GM23338 (cell line): ENCODE results near the gene FUT4. TPM values are rescaled to one million over a fixed set of nuclear protein-coding genes. Genes with fewer than 3 reads are reported as not detected.

ENCODE experiments used
- ATAC-seq: fragments of 200-7000 bp; cut with Tn5 transposase; 3 replicates; pipeline ENCODE4 v1.9.1; 2020
- DNase-seq: peaks from one replicate; pipeline ENCODE4 v3.0.0-alpha.2; 2015; ENCODE audit warnings: low spot score
- H2AFZ ChIP-seq: fragments of 200-600 bp; sonication (generic); 2 replicates; pipeline ENCODE4 v1.8.0; 2016; ENCODE audit warnings: antibody characterized with exemption, mild to moderate bottlenecking, moderate library complexity
- H3F3A ChIP-seq: fragments of 200-600 bp; sonication (generic); replicated peaks from 2 replicates; pipeline ENCODE4 v1.8.0; 2017; ENCODE audit warnings: antibody characterized with exemption, mixed run types, low read depth
- H3K27ac ChIP-seq: fragments of 200-600 bp; sonication (generic); 2 replicates; pipeline ENCODE4 v1.6.1; 2016; ENCODE audit warnings: low read depth
- H3K27me3 ChIP-seq: fragments of 200-600 bp; sonication (generic); 2 replicates; pipeline ENCODE4 v1.8.0; 2016; ENCODE audit warnings: mild to moderate bottlenecking, mixed run types, moderate library complexity; ENCODE audit not compliant: insufficient read depth
- H3K36me3 ChIP-seq: fragments of 200-600 bp; sonication (generic); 2 replicates; pipeline ENCODE4 v1.8.0; 2016; ENCODE audit warnings: mild to moderate bottlenecking; ENCODE audit not compliant: insufficient read depth
- H3K4me1 ChIP-seq: fragments of 200-600 bp; sonication (generic); 2 replicates; pipeline ENCODE4 v1.8.0; 2016; ENCODE audit warnings: mild to moderate bottlenecking, moderate library complexity; ENCODE audit not compliant: insufficient read depth
- H3K4me2 ChIP-seq: fragments of 200-600 bp; sonication (generic); 2 replicates; pipeline ENCODE4 v1.7.1; 2017; ENCODE audit warnings: mixed run types
- H3K4me3 ChIP-seq: fragments of 200-600 bp; sonication (generic); 2 replicates; pipeline ENCODE4 v1.6.1; 2016; ENCODE audit warnings: mixed run types
- H3K79me2 ChIP-seq: fragments of 200-600 bp; sonication (generic); replicated peaks from 2 replicates; pipeline ENCODE4 v1.8.0; 2017; ENCODE audit warnings: mild to moderate bottlenecking; ENCODE audit not compliant: insufficient read depth
- H3K9me2 ChIP-seq: fragments of 200-600 bp; sonication (generic); 2 replicates; pipeline ENCODE4 v1.8.0; 2017; ENCODE audit not compliant: insufficient read depth
- H4K20me1 ChIP-seq: fragments of 200-600 bp; sonication (generic); replicated peaks from 2 replicates; pipeline ENCODE4 v1.8.0; 2017; ENCODE audit warnings: mild to moderate bottlenecking; ENCODE audit not compliant: insufficient read depth
- H3K27ac Mint-ChIP-seq: 2 replicates; pipeline ENCODE4 v1.8.0; 2020; ENCODE audit warnings: inconsistent platforms, mild to moderate bottlenecking, moderate library complexity, mixed read lengths
- H3K27me3 Mint-ChIP-seq: 3 replicates; pipeline ENCODE4 v1.8.0; 2022; ENCODE audit warnings: low read depth, mild to moderate bottlenecking, moderate library complexity, mixed read lengths, inconsistent platforms; ENCODE audit not compliant: insufficient read depth, poor library complexity
- H3K36me3 Mint-ChIP-seq: 3 replicates; pipeline ENCODE4 v1.8.0; 2021; ENCODE audit warnings: low read depth, mild to moderate bottlenecking, inconsistent platforms, moderate library complexity, mixed read lengths
- H3K4me1 Mint-ChIP-seq: 3 replicates; pipeline ENCODE4 v1.8.0; 2020; ENCODE audit warnings: mild to moderate bottlenecking, inconsistent platforms, mixed read lengths
- H3K4me3 Mint-ChIP-seq: 3 replicates; pipeline ENCODE4 v1.8.0; 2021; ENCODE audit warnings: moderate library complexity, mild to moderate bottlenecking, inconsistent platforms, mixed read lengths
- H3K9me3 Mint-ChIP-seq: 3 replicates; pipeline ENCODE4 v1.8.0; 2020; ENCODE audit warnings: moderate library complexity, mild to moderate bottlenecking, inconsistent platforms, mixed read lengths
- CREB1 ChIP-seq: fragments of 250-450 bp; sonication (Bioruptor Pico); IDR thresholded peaks from 2 replicates; pipeline ENCODE4 v1.5.0; 2020; ENCODE audit warnings: low read depth, mild to moderate bottlenecking, moderate library complexity
- CTCF ChIP-seq, 2 experiments: fragments of 200-600 bp in 1 of 2; sonication (generic) in 1 of 2; conservative IDR thresholded peaks; 2 replicates each; pipeline versions ENCODE4 v1.5.1 to v1.6.1; 2016 to 2017; ENCODE audit warnings: antibody characterized with exemption in 2 of 2, low read depth in 2 of 2, mild to moderate bottlenecking in 2 of 2, moderate library complexity in 1 of 2
- ETS1 ChIP-seq: IDR thresholded peaks from 2 replicates; pipeline ENCODE4 v1.6.1; 2016; ENCODE audit warnings: antibody characterized with exemption
- EZH2 ChIP-seq: fragments of 200-600 bp; sonication (generic); IDR thresholded peaks from one replicate; pipeline ENCODE4 v1.8.0; 2017; ENCODE audit warnings: antibody characterized with exemption, mild to moderate bottlenecking, low read depth; ENCODE audit not compliant: unreplicated experiment
- EZH2phosphoT487 ChIP-seq: fragments of 200-600 bp; sonication (generic); IDR thresholded peaks from one replicate; pipeline ENCODE4 v1.8.1; 2018; ENCODE audit warnings: antibody characterized with exemption; ENCODE audit not compliant: unreplicated experiment
- JUNB ChIP-seq: IDR thresholded peaks from one replicate; pipeline ENCODE4 v1.6.1; 2016; ENCODE audit warnings: antibody characterized with exemption; ENCODE audit not compliant: unreplicated experiment
- NANOG ChIP-seq: IDR thresholded peaks from 2 replicates; pipeline ENCODE4 v1.6.1; 2016; ENCODE audit warnings: antibody characterized with exemption, borderline replicate concordance
- POLR2AphosphoS5 ChIP-seq: IDR thresholded peaks from 2 replicates; pipeline ENCODE4 v1.6.1; 2016; ENCODE audit warnings: antibody characterized with exemption, low read depth
- STAT1 ChIP-seq: IDR thresholded peaks from one replicate; pipeline ENCODE4 v1.6.1; 2016; ENCODE audit warnings: antibody characterized with exemption; ENCODE audit not compliant: unreplicated experiment
- ZNF114 ChIP-seq: fragments of 250-450 bp; sonication (Bioruptor Pico); IDR thresholded peaks from 2 replicates; pipeline ENCODE4 v1.5.0; 2020; ENCODE audit warnings: mild to moderate bottlenecking, moderate library complexity
- ZNF331 ChIP-seq: fragments of 250-450 bp; sonication (Bioruptor Pico); IDR thresholded peaks from 2 replicates; pipeline ENCODE4 v1.5.0; 2020; ENCODE audit warnings: low read depth, mild to moderate bottlenecking, moderate library complexity
- polyA plus RNA-seq: library from polyadenylated mRNA; unstranded; fragments of >200 nt; fragmentation: Nextera tagmentation; extraction: Ambion mirVana; gene quantifications from 2 replicates; pipeline ENCODE4 v1.2.1, GENCODE V29; 2016
- total RNA-seq: library from RNA; depleted of rRNA; stranded (reverse); fragments of >200 nt; shearing (Covaris generic); gene quantifications from 2 replicates; pipeline ENCODE4 v1.2.3, GENCODE V29; 2014
- TF ChIP-seq, protein P1 (sequence below): fragments of 250-450 bp; sonication (Bioruptor Pico); IDR thresholded peaks from 2 replicates; pipeline ENCODE4 v1.5.0; 2020; ENCODE audit warnings: mild to moderate bottlenecking, moderate library complexity
- TF ChIP-seq, protein P2 (sequence below): IDR thresholded peaks from one replicate; pipeline ENCODE4 v1.6.1; 2018; ENCODE audit warnings: antibody characterized with exemption; ENCODE audit not compliant: unreplicated experiment

FUT4 gene
- total and polyA plus RNA-seq, 2 experiments from 2014 or later: 2.4 to 7.4 TPM

DNA sequence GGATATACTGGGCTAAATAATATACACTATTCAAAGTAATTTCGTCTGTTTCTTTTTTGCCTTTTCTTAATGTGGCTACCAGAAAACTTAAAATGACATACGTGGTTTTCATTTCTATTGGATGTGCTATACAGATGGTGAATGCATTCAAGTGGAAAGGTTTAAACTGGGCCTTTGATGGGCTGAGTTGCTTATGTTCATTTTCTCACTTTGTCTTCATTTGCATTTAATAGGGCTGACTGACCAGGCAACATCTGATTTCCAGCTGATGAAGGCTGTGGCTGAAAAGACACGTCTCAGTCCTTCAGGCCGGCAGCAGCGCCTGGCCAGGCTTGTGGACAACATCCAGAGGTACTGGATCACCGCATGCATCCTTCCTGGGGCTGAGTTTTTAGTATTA, 51.4 kb downstream of the FUT4 start:
- H3K36me3 Mint-ChIP-seq: peaks cover 4% of the 10 kb centered on the region; the same call in 2 of the 3 replicates
- H3K27me3 ChIP-seq: no peaks in the 10 kb centered on the region

More for the DNA sequence above, 51.4 kb downstream of the FUT4 start:
- Histone ChIP-seq H2AFZ (no peak overlapping the region), H3K4me3 (no peak overlapping the region), H4K20me1 (no peaks in the 10 kb centered on the region), H3K4me2 (no peak overlapping the region), H3F3A (no peaks in the 10 kb centered on the region), H3K79me2 (no peaks in the 10 kb centered on the region), H3K4me1 (no peaks in the 10 kb centered on the region), H3K9me2 (no peaks in the 10 kb centered on the region), H3K27ac (no peak overlapping the region), H3K36me3 (no peaks in the 10 kb centered on the region)
- ATAC-seq (no peak), DNase-seq (no peak)
- peaks cover 4% of the 10 kb centered on the region; the same call in 2 of the 3 replicates for H3K9me3 Mint-ChIP-seq
- peaks cover 2% of the 10 kb centered on the region for H3K27me3 Mint-ChIP-seq
- H3K4me1 Mint-ChIP-seq: no peaks in the 10 kb centered on the region
- TF ChIP-seq ZNF114 (CRISPR knock-in tag): no peak
- no peak for TF ChIP-seq EZH2phosphoT487
- TF ChIP-seq ETS1: no peak
- TF ChIP-seq STAT1: no peak
- no peak for TF ChIP-seq CREB1 (CRISPR knock-in tag)
- TF ChIP-seq EZH2: no peak
- TF ChIP-seq, protein P1, sequence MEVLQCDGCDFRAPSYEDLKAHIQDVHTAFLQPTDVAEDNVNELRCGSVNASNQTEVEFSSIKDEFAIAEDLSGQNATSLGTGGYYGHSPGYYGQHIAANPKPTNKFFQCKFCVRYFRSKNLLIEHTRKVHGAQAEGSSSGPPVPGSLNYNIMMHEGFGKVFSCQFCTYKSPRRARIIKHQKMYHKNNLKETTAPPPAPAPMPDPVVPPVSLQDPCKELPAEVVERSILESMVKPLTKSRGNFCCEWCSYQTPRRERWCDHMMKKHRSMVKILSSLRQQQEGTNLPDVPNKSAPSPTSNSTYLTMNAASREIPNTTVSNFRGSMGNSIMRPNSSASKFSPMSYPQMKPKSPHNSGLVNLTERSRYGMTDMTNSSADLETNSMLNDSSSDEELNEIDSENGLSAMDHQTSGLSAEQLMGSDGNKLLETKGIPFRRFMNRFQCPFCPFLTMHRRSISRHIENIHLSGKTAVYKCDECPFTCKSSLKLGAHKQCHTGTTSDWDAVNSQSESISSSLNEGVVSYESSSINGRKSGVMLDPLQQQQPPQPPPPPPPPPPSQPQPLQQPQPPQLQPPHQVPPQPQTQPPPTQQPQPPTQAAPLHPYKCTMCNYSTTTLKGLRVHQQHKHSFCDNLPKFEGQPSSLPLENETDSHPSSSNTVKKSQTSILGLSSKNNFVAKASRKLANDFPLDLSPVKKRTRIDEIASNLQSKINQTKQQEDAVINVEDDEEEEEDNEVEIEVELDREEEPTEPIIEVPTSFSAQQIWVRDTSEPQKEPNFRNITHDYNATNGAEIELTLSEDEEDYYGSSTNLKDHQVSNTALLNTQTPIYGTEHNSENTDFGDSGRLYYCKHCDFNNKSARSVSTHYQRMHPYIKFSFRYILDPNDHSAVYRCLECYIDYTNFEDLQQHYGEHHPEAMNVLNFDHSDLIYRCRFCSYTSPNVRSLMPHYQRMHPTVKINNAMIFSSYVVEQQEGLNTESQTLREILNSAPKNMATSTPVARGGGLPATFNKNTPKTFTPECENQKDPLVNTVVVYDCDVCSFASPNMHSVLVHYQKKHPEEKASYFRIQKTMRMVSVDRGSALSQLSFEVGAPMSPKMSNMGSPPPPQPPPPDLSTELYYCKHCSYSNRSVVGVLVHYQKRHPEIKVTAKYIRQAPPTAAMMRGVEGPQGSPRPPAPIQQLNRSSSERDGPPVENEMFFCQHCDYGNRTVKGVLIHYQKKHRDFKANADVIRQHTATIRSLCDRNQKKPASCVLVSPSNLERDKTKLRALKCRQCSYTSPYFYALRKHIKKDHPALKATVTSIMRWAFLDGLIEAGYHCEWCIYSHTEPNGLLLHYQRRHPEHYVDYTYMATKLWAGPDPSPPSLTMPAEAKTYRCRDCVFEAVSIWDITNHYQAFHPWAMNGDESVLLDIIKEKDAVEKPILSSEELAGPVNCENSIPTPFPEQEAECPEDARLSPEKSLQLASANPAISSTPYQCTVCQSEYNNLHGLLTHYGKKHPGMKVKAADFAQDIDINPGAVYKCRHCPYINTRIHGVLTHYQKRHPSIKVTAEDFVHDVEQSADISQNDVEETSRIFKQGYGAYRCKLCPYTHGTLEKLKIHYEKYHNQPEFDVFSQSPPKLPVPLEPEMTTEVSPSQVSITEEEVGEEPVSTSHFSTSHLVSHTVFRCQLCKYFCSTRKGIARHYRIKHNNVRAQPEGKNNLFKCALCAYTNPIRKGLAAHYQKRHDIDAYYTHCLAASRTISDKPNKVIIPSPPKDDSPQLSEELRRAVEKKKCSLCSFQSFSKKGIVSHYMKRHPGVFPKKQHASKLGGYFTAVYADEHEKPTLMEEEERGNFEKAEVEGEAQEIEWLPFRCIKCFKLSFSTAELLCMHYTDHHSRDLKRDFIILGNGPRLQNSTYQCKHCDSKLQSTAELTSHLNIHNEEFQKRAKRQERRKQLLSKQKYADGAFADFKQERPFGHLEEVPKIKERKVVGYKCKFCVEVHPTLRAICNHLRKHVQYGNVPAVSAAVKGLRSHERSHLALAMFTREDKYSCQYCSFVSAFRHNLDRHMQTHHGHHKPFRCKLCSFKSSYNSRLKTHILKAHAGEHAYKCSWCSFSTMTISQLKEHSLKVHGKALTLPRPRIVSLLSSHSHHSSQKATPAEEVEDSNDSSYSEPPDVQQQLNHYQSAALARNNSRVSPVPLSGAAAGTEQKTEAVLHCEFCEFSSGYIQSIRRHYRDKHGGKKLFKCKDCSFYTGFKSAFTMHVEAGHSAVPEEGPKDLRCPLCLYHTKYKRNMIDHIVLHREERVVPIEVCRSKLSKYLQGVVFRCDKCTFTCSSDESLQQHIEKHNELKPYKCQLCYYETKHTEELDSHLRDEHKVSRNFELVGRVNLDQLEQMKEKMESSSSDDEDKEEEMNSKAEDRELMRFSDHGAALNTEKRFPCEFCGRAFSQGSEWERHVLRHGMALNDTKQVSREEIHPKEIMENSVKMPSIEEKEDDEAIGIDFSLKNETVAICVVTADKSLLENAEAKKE: no peak
- TF ChIP-seq, protein P2, sequence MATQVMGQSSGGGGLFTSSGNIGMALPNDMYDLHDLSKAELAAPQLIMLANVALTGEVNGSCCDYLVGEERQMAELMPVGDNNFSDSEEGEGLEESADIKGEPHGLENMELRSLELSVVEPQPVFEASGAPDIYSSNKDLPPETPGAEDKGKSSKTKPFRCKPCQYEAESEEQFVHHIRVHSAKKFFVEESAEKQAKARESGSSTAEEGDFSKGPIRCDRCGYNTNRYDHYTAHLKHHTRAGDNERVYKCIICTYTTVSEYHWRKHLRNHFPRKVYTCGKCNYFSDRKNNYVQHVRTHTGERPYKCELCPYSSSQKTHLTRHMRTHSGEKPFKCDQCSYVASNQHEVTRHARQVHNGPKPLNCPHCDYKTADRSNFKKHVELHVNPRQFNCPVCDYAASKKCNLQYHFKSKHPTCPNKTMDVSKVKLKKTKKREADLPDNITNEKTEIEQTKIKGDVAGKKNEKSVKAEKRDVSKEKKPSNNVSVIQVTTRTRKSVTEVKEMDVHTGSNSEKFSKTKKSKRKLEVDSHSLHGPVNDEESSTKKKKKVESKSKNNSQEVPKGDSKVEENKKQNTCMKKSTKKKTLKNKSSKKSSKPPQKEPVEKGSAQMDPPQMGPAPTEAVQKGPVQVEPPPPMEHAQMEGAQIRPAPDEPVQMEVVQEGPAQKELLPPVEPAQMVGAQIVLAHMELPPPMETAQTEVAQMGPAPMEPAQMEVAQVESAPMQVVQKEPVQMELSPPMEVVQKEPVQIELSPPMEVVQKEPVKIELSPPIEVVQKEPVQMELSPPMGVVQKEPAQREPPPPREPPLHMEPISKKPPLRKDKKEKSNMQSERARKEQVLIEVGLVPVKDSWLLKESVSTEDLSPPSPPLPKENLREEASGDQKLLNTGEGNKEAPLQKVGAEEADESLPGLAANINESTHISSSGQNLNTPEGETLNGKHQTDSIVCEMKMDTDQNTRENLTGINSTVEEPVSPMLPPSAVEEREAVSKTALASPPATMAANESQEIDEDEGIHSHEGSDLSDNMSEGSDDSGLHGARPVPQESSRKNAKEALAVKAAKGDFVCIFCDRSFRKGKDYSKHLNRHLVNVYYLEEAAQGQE: no peak
- TF ChIP-seq CTCF (conservative IDR thresholded peaks at IDR 0.05; ENCODE audit: low read depth in 2 of 2): no peak
- no peak for TF ChIP-seq POLR2AphosphoS5
- TF ChIP-seq JUNB: no peak
- TF ChIP-seq NANOG: no peak
- no peak for TF ChIP-seq ZNF331 (CRISPR knock-in tag)
- H3K27ac Mint-ChIP-seq: no peak overlapping the region
- no peak overlapping the region for H3K4me3 Mint-ChIP-seq
